ENCODE data around the gene STUM.

DNA sequence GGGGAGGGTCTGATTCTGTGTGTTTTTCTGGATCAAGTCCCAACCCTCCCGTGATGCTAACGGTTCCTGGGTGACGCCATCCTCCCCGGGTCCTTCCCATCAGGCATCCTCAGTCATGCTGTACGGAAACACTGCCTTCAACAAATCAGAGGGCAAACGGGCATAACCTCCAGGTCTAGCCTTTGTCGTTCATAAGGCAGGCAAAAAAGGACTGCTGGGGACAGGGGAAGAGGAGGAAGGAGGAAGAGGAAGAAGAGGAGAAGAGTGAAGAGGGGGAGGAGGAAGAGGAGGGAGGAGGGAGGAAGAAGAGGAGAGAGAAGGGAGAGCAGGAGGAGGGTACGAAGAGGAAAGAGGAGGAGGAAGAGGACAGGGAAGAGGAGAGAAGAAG, 106.1 kb downstream of the STUM start:
- TF ChIP-seq, protein P1, sequence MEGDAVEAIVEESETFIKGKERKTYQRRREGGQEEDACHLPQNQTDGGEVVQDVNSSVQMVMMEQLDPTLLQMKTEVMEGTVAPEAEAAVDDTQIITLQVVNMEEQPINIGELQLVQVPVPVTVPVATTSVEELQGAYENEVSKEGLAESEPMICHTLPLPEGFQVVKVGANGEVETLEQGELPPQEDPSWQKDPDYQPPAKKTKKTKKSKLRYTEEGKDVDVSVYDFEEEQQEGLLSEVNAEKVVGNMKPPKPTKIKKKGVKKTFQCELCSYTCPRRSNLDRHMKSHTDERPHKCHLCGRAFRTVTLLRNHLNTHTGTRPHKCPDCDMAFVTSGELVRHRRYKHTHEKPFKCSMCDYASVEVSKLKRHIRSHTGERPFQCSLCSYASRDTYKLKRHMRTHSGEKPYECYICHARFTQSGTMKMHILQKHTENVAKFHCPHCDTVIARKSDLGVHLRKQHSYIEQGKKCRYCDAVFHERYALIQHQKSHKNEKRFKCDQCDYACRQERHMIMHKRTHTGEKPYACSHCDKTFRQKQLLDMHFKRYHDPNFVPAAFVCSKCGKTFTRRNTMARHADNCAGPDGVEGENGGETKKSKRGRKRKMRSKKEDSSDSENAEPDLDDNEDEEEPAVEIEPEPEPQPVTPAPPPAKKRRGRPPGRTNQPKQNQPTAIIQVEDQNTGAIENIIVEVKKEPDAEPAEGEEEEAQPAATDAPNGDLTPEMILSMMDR (IDR thresholded peaks at IDR 0.05; ENCODE audit: poor library complexity): no peak
- TF ChIP-seq EZH2 (IDR thresholded peaks at IDR 0.05; ENCODE audit: borderline replicate concordance): no peak
- no peak for TF ChIP-seq EZH2phosphoT487 (IDR thresholded peaks at IDR 0.05; ENCODE audit: low read depth, severe bottlenecking, unreplicated experiment)
